Right lobe of liver (tissue), 4 donors: ENCODE results near the gene TCP11L2.

ENCODE experiments used
- CTCF ChIP-seq, 4 donors: fragments of 200-600 bp in 3 of 4; fragments of 450-650 bp in 1 of 4; IDR thresholded peaks; one replicate each; pipeline versions ENCODE4 v1.5.1 to v1.8.0; 2016 to 2022; ENCODE audit warnings: antibody characterized with exemption in 4 of 4, mild to moderate bottlenecking in 2 of 4
- POLR2A ChIP-seq: fragments of 450-650 bp; IDR thresholded peaks from one replicate; pipeline ENCODE4 v1.6.1; 2017; ENCODE audit warnings: antibody characterized with exemption, mild to moderate bottlenecking
- donor health status: DM: no; HTN: no; CAD: no.
- donor health status: DM: no; HTN: no; CAD: no.
- donor health status: DM: no; HTN: yes; CAD: no.

GRCh38 chr12:106386813-106387535, 84.4 kb downstream of the TCP11L2 start:
- TF ChIP-seq POLR2A (no peak), CTCF (IDR thresholded peaks at IDR 0.05) (no peak)
